Stomach smooth muscle (tissue), 2 donors: ENCODE measurements around the gene DENND4A.
"Not testable (repeated sequence)": the region's sequence is repeated elsewhere in the genome, so short reads cannot be mapped to it uniquely, and the experiment has no call there.

Experiments
- H3K27ac ChIP-seq: one replicate; pipeline ENCODE4 v1.7.0; 2013; ENCODE audit warnings: mild to moderate bottlenecking, low read length, inconsistent platforms
- H3K27me3 ChIP-seq, 2 donors: one replicate each; pipeline ENCODE4 v1.7.0; 2013; ENCODE audit warnings: low read length in 2 of 2; ENCODE audit not compliant: insufficient read depth in 2 of 2, control insufficient read depth in 1 of 2
- H3K36me3 ChIP-seq, 2 donors: one replicate each; pipeline ENCODE4 v1.7.0; 2013; ENCODE audit warnings: low read length in 2 of 2; ENCODE audit not compliant: control insufficient read depth in 2 of 2, insufficient read depth in 2 of 2
- H3K4me1 ChIP-seq: one replicate; pipeline ENCODE4 v1.7.0; 2013; ENCODE audit warnings: low read length; ENCODE audit not compliant: control insufficient read depth, insufficient read depth
- H3K4me3 ChIP-seq, 2 donors: one replicate each; pipeline ENCODE4 v1.7.0; 2013; ENCODE audit warnings: low read length in 2 of 2
- H3K9ac ChIP-seq, 2 donors: one replicate each; pipeline ENCODE4 v1.7.0; 2013; ENCODE audit warnings: low read length in 2 of 2, mild to moderate bottlenecking in 1 of 2
- H3K9me3 ChIP-seq, 2 donors: one replicate each; pipeline ENCODE4 v1.7.0; 2013; ENCODE audit warnings: low read length in 2 of 2; ENCODE audit not compliant: control insufficient read depth in 2 of 2
- donor health status: healthy.
- donor health status: Pancreatic carcinoma.

Gene DENND4A

DNA sequence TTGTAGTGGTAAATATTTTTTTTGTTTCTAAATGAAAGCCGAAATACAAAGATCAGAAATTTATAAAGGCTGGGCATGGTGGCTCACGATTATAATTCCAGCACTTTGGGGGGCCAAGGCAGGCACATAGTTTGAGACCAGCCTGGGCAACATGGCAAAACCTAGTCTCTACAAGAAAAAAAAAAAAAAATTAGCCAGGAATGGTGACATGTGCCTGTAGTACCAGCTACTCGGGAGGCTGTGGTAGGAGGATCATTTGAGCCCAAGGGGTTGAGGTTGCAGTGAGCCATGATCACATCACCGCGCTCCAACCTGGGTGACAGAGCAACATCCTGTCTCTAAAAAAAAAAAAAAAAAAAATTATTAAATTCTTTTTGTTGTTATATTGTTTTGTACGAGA lies 6.9 kb downstream of the DENND4A start:
- no peaks in the 10 kb centered on the region for H3K4me1 ChIP-seq
- H3K9ac ChIP-seq = no peak overlapping the region
- H3K9me3 ChIP-seq = no peaks in the 10 kb centered on the region
- H3K4me3 ChIP-seq = no peak overlapping the region
- no peaks in the 10 kb centered on the region for H3K36me3 ChIP-seq
- H3K27ac ChIP-seq = no peak overlapping the region
- H3K27me3 ChIP-seq = no peaks in the 10 kb centered on the region

DNA sequence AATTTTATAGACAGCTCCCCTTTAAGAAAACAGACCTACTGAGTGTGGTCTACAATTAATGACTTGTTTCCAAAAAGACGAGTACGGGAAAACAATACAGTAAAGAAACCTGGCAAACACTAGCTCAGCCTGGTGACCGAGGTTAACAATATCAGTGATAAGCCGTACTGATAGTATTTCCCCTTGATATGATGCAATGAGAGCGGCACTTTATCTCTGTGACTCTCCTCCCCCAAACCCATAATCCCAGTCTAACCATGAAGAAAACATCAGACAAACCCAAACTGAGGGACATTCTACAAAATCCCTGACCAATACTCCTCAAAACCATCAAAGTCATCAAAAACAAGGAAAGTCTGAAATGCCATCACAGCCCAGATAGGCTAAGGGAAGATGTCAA lies 8.2 kb downstream of the DENND4A start:
- Histone ChIP-seq H3K9me3 (no peaks in the 10 kb centered on the region), H3K27me3 (no peaks in the 10 kb centered on the region), H3K4me1 (no peaks in the 10 kb centered on the region), H3K9ac (no peak overlapping the region), H3K36me3 (no peaks in the 10 kb centered on the region), H3K4me3 (no peak overlapping the region), H3K27ac (no peak overlapping the region)

DNA sequence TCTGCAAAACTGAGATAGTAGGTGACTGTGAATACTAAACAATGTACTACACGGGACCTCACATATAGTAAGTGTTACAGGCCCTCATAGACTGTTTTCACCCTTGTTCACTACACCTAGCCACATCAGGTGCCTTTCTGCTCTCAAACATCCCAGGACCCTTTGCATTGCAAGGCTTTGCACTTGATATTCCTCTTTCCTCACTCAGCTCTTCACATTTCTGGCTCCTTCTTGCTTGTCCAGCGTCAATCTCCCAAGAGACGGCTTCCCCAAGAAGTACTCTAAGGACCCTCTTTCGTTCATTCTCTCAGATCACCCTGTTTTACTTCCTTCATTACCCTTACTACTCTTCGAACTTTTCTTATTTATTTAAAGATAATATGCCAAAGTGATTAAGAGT lies 10.0 kb downstream of the DENND4A start:
- H3K9ac ChIP-seq = no peak overlapping the region
- H3K27me3 ChIP-seq = no peaks in the 10 kb centered on the region
- no peaks in the 10 kb centered on the region for H3K9me3 ChIP-seq
- H3K36me3 ChIP-seq = no peaks in the 10 kb centered on the region
- no peak overlapping the region for H3K27ac ChIP-seq
- no peak overlapping the region for H3K4me3 ChIP-seq
- H3K4me1 ChIP-seq = peaks cover 2% of the 10 kb centered on the region

DNA sequence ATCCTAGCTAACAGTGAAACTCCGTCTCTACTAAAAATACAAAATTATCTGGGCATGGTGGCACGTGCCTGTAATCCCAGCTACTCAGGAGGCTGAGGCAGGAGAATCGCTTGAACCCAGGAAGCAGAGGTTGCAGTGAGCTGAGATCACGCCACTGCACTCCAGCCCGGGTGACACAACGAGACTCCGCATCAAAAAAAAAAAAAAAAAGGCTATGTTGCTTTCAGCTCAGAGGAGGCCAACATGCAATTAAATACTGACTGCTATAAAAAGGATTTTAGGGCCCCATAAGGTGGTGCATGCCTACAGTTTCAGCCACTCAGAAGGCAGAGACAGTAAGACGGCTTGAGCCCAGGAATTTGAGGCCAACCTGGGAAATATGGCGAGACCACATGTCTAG lies 13.4 kb downstream of the DENND4A start:
- H3K9ac ChIP-seq, H3K4me1 ChIP-seq, H3K27me3 ChIP-seq, H3K36me3 ChIP-seq, H3K27ac ChIP-seq, H3K4me3 ChIP-seq, H3K9me3 ChIP-seq: not testable (repeated sequence)

DNA sequence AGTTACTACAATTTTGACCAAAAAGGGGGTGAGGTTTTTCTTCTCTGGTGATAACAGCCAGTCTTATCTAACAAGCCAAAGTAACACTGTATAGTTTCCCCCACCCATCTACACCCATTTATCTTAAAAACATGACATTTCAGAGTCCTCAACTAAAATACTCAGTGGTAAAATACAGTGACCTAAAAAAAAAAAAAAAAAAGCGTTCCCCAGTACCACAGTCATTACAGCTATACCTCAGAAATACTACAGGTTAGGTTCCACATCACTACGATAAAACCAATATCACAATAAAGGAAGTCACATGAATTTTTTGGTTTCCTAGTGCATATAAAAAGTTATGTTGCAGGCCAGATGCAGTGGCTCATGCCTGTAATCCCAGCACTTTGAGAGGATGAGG lies 13.8 kb downstream of the DENND4A start:
- Histone ChIP-seq H3K27ac (no peak overlapping the region), H3K36me3 (no peaks in the 10 kb centered on the region), H3K4me1 (peaks cover 2% of the 10 kb centered on the region), H3K27me3 (no peaks in the 10 kb centered on the region), H3K9me3 (no peaks in the 10 kb centered on the region), H3K4me3 (no peak overlapping the region), H3K9ac (no peak overlapping the region)

DNA sequence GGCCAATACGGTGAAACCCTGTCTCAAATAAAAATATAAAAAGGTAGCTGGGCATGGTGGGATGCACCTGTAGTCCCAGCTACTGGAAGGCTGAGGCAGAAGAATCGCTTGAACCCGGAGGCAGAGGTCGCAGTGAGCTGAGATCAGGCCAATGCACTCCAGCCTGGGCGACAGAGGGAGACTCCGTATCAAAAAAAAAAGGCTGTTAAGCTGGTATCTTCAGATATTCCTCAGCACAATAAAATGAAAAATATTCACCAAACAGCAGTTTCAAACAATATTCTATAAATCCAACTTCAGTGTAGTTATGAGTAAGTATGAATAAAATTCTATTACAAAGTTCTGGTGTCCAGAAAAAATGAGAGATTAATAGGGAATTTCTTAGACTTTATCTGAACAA lies 14.2 kb downstream of the DENND4A start:
- no peaks in the 10 kb centered on the region for H3K36me3 ChIP-seq
- H3K4me1 ChIP-seq = peaks cover 2% of the 10 kb centered on the region
- no peak overlapping the region for H3K27ac ChIP-seq
- H3K4me3 ChIP-seq = no peak overlapping the region
- no peak overlapping the region for H3K9ac ChIP-seq
- no peaks in the 10 kb centered on the region for H3K27me3 ChIP-seq
- H3K9me3 ChIP-seq = no peaks in the 10 kb centered on the region

DNA sequence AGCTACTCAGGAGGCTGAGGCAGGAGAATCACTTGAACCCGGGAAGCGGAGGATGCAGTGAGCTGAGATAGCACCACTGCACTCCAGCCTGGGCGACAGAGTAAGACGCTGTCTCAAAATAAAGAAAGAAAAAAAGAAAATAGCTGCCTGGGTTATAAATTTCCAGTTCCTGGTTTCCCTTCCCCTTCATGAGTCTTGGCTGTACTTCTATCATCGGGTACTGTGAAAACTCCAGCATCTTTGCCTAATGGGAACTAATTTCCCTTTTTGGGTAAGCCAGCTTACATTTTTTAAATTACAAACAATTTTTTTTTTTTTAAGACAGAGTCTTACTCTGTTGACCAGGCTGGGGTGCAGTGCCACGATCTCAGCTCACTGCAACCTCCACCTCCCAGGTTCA lies 15.0 kb downstream of the DENND4A start:
- peaks cover 2% of the 10 kb centered on the region for H3K4me1 ChIP-seq
- no peak overlapping the region for H3K9ac ChIP-seq
- H3K27me3 ChIP-seq = no peaks in the 10 kb centered on the region
- H3K36me3 ChIP-seq = no peaks in the 10 kb centered on the region
- no peak overlapping the region for H3K27ac ChIP-seq
- H3K9me3 ChIP-seq = no peaks in the 10 kb centered on the region
- no peak overlapping the region for H3K4me3 ChIP-seq

DNA sequence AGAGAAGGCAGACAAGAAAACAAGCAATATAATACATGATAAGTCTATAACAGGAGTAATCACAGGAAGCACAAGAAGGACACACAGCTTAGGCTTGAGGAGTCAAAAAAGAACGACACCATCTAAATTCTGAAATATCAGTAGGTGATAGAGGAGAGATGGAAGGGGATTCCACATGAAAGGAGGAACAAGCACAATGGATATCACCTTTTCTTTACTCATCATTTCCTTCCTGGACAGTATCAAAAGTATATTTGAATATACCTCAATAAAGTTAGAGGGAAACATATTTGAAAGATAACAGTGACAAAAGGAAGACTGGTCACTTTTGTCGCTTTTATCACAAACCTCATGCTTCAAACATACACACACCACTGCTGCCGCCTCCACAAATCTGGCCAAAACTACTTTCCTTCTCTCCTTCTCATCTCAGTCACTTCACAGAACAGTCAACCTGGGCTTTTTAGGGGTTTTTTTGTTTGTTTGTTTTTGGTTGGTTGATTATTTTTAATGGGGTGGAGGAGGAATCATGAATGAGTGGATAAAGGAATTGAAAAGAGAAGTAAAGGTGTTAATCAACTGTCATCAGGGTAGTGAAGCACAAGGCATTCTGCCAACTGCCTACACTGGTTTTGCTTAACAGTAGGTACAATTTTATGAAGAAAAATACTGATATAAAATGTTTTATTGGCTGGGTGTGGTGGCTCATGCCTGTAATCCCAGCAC lies 18.5 kb downstream of the DENND4A start:
- H3K9ac ChIP-seq = no peak overlapping the region
- no peaks in the 10 kb centered on the region for H3K36me3 ChIP-seq
- H3K9me3 ChIP-seq = no peaks in the 10 kb centered on the region
- H3K4me3 ChIP-seq = no peak overlapping the region
- no peaks in the 10 kb centered on the region for H3K4me1 ChIP-seq
- no peak overlapping the region for H3K27ac ChIP-seq
- no peaks in the 10 kb centered on the region for H3K27me3 ChIP-seq

DNA sequence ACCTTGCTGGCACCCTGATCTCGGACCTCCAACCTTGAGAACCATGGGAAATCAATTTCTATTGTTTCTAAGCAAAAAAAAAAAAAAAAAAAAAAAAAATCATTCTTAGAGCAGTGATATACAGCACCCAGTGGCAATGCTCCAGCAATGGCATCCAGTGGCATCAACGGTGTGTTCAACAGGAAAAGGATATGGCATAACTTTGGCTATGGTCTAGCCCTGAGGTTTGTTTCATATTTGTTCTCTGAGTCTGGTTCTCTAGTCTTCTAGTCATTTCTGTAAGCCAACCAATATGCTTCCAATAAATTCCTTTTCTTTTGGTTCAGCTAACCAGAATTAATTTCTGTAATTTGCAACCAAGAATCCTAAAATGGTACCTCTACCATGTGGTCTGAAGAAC lies 19.2 kb downstream of the DENND4A start:
- Histone ChIP-seq H3K4me1 (no peaks in the 10 kb centered on the region), H3K27ac (no peak overlapping the region), H3K4me3 (no peak overlapping the region)

DNA sequence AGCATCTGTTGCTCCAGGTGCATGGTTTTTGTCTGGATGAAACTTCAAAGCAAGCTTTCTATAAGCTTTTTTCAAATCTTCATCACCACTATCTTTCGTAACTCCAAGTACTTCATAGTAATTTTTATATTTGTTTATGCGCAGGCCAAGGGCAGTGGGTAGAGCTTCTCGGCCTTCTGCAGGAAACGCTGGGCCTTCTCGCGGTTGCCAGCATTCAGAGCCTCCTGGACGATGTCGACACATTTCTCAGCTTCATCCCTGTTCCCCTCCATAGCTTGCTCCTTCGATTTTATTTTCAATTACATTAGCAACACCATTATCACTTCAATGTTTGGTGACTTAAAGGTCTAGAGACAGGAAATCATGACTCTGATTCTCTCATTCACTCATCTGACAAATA lies 20.2 kb downstream of the DENND4A start:
- Histone ChIP-seq H3K9me3 (no peaks in the 10 kb centered on the region), H3K4me1 (peaks cover 5% of the 10 kb centered on the region), H3K27me3 (no peaks in the 10 kb centered on the region), H3K27ac (peak overlapping the region; percentile 46), H3K9ac (no peak overlapping the region), H3K36me3 (no peaks in the 10 kb centered on the region), H3K4me3 (no peak overlapping the region)

More for the DNA sequence above, 19.2 kb downstream of the DENND4A start:
- Histone ChIP-seq H3K36me3 (no peaks in the 10 kb centered on the region), H3K9me3 (no peaks in the 10 kb centered on the region), H3K27me3 (no peaks in the 10 kb centered on the region), H3K9ac (no peak overlapping the region)

DNA sequence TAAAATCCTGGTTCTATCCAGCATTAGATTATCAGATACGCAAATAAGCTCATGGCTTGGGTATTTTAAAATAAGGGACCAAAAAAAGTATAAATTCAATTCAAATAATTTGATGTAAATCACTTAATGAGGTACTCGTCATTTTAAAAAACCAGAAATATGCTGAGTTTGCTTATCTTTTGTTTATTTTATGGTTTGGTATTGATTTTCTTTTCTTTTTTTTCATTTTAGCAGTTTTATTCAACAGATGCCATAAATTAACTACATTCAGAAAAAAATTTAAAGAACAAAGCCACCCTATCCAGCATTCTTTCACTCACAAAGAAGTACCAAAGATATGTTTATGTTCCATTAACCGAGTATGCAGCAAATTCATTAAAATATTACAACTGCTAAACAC lies 22.6 kb downstream of the DENND4A start:
- peaks cover 12% of the 10 kb centered on the region for H3K4me1 ChIP-seq
- H3K4me3 ChIP-seq = no peak overlapping the region
- no peak overlapping the region for H3K9ac ChIP-seq

More for the DNA sequence above, 22.6 kb downstream of the DENND4A start:
- Histone ChIP-seq H3K36me3 (no peaks in the 10 kb centered on the region), H3K27ac (no peak overlapping the region), H3K27me3 (no peaks in the 10 kb centered on the region), H3K9me3 (no peaks in the 10 kb centered on the region)
